CD4-positive, alpha-beta T cell treated with Interleukin-4 for 4 hours (primary cell): ENCODE results near the gene CHCHD6.

Experiments
- DNase-seq: peaks from one replicate; pipeline ENCODE4 v3.0.0-alpha.2; 2020

CHCHD6 gene

GRCh38 chr3:126999383-126999782, 295.3 kb downstream of the CHCHD6 start:
- no peak for DNase-seq

GRCh38 chr3:127000119-127000518, 296.1 kb downstream of the CHCHD6 start:
- no peak for DNase-seq

- no peak for DNase-seq
These were observed 296.7 kb downstream of the CHCHD6 start for GRCh38 chr3:127000761-127001160.

- DNase-seq = no peak
These were observed 297.6 kb downstream of the CHCHD6 start for GRCh38 chr3:127001486-127002194.

GRCh38 chr3:127002195-127003174, 298.4 kb downstream of the CHCHD6 start:
- DNase-seq = no peak

GRCh38 chr3:127003175-127003555, 299.1 kb downstream of the CHCHD6 start:
- no peak for DNase-seq

- no peak for DNase-seq
These were observed 299.7 kb downstream of the CHCHD6 start for GRCh38 chr3:127003601-127004280.

GRCh38 chr3:127004641-127005397, 300.8 kb downstream of the CHCHD6 start:
- no peak for DNase-seq

- no peak for DNase-seq
These were observed 301.9 kb downstream of the CHCHD6 start for GRCh38 chr3:127005864-127006500.

- no peak for DNase-seq
These were observed 302.9 kb downstream of the CHCHD6 start for GRCh38 chr3:127006781-127007436.

- no peak for DNase-seq
These were observed 304.2 kb downstream of the CHCHD6 start for GRCh38 chr3:127008236-127008635.

GRCh38 chr3:127009531-127009930, 305.5 kb downstream of the CHCHD6 start:
- no peak for DNase-seq
